Measurements from ENCODE around the gene NUDT2. TPM values are rescaled to one million over a fixed set of nuclear protein-coding genes. Genes with fewer than 3 reads are reported as not detected.

Gene NUDT2
- total RNA-seq, 2 donors from 2014 or later: 25.6 to 28.4 TPM

DNA sequence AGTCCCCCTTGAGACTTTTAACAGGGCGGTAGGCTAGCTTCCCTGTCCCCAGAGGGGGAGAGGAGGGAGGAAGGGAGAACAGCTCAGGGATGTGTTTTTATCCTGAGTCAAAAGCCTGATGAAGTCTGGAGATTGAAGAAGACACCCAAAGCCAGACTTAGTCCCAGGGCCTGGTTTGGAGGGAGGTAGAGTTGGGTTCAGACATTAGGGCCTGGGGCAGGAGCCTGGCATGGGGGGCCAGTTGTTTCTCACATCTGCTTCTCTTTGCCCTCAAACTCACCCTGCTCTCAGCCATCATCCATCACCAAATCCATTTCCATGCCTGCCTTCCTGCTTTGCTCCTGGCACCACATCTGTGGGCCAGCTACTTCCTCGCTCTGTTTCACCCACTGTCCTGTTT is 44.4 kb downstream of the NUDT2 start:
- intact Hi-C loops (cut with DNase I): no loop called here
- no peak overlapping the region for H3K9ac ChIP-seq (ENCODE audit: low read depth in 2 of 2, low read length in 2 of 2)
- H3K4me3 ChIP-seq: no peak overlapping the region
- H3K4me1 ChIP-seq: no peaks in the 10 kb centered on the region
- DNase-seq: no peak
- H3K9me3 ChIP-seq: no peaks in the 10 kb centered on the region
- TF ChIP-seq, protein P1, sequence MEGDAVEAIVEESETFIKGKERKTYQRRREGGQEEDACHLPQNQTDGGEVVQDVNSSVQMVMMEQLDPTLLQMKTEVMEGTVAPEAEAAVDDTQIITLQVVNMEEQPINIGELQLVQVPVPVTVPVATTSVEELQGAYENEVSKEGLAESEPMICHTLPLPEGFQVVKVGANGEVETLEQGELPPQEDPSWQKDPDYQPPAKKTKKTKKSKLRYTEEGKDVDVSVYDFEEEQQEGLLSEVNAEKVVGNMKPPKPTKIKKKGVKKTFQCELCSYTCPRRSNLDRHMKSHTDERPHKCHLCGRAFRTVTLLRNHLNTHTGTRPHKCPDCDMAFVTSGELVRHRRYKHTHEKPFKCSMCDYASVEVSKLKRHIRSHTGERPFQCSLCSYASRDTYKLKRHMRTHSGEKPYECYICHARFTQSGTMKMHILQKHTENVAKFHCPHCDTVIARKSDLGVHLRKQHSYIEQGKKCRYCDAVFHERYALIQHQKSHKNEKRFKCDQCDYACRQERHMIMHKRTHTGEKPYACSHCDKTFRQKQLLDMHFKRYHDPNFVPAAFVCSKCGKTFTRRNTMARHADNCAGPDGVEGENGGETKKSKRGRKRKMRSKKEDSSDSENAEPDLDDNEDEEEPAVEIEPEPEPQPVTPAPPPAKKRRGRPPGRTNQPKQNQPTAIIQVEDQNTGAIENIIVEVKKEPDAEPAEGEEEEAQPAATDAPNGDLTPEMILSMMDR (IDR thresholded peaks at IDR 0.05): no peak
- no peak overlapping the region for H3K27ac ChIP-seq
- no peaks in the 10 kb centered on the region for H3K36me3 ChIP-seq
- H3K27me3 ChIP-seq: no peaks in the 10 kb centered on the region

DNA sequence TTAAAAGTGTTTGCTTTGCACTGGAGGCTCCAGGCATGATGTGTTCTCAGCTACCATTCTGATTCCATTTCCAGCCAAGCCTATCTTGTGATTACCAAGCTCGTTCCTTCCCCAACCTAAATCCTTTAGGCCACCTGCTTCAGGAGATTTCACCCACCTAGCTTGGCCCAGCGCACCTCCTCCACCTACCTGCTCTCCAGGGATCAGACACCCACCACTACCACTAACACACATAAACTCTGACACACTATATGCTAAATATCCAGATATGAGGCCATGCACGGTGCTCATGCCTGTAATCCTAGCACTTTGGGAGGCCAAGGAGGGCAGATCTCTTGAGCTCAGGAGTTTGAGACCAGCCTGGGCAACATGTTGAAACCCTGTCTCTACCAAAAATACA is 45.0 kb downstream of the NUDT2 start:
- no peaks in the 10 kb centered on the region for H3K27me3 ChIP-seq
- no peaks in the 10 kb centered on the region for H3K4me1 ChIP-seq
- H3K4me3 ChIP-seq: no peak overlapping the region
- no peak for DNase-seq
- intact Hi-C loops (cut with DNase I): no loop called here
- H3K9ac ChIP-seq (ENCODE audit: low read depth in 2 of 2, low read length in 2 of 2): no peak overlapping the region
- TF ChIP-seq, protein P1 (IDR thresholded peaks at IDR 0.05): no peak
- H3K27ac ChIP-seq: peak overlapping the region; percentile 94
- no peaks in the 10 kb centered on the region for H3K36me3 ChIP-seq
- no peaks in the 10 kb centered on the region for H3K9me3 ChIP-seq

DNA sequence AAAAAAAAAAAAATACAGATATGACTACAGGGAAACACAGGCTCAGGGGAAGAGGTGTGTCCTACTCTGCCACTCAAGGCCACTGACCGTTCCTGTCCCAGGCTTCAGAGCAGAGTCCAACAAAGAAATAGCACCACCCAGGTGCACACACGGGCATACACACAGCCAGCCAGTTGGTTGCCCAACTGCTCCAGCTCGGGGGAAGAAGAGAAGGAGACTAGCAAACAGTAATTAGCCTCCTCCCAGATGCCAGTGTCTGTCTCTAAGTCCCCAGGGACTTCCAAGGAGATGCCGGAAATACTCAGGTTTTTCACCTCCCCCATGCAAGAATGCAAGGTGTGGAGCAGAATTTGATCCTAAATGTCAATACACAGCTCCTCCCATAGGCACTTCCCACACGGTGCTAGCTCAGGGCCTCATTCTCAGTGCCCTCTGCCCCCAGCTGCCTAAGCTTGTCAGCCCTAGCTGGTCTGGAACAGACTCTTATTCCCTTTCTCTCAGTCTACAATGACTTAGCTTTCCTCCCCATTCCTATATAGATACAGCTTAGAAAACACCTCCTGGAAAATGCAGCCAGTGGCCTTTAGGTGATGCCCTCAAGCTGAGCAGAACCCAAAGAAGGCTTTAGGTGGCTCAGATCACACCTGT is 45.7 kb downstream of the NUDT2 start:
- TF ChIP-seq, protein P1 (IDR thresholded peaks at IDR 0.05): no peak
- Histone ChIP-seq H3K9me3 (no peaks in the 10 kb centered on the region), H3K4me3 (peak overlapping the region; percentile 63), H3K27me3 (no peaks in the 10 kb centered on the region), H3K4me1 (peaks cover 2% of the 10 kb centered on the region), H3K27ac (peak overlapping the region; percentile 94), H3K9ac (ENCODE audit: low read depth in 2 of 2, low read length in 2 of 2) (peak overlapping the region; percentile 75 to 97), H3K36me3 (no peaks in the 10 kb centered on the region)
- intact Hi-C loops (cut with DNase I): loop anchor here (5.0 kb wide), 1 partner anchor 118 kb away; no protein-coding TSS in a partner anchor
- peak; percentile 87 for DNase-seq

DNA sequence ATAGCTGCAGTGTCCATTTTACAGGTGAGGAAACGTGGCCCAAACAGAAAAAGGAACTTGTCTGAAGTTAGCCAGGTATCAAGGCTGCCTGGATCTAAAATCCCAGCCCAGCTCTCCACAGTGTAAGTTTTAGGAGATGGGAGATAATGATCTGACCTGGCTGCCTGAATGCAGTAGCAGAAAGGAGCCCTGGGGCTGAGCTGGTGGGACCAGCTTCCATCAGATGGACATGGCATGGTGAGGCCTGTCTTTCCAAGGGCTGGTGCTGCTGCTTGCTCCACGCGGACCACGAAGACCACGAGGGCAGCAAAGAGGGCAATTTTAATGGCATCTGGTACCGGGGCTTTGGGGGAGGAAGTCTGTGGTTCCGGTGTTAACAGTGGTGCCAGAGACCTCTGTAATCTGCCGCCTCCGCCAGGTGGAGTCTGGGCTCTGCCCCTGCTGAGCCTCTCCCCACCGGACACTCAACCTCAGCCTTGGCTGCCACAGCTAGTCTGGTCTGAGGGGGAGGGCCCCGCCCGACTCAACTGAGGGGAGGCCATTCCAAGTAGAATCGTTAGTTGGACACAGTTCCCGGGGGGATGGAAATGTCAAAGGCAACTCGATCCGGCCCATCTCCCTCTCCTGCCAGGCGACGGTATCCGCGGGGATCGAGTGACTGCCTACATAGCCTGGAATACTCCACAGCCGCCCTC is 46.7 kb downstream of the NUDT2 start:
- Histone ChIP-seq H3K9me3 (no peaks in the 10 kb centered on the region), H3K4me1 (peaks cover 8% of the 10 kb centered on the region), H3K27ac (peak overlapping the region; percentile 94), H3K9ac (ENCODE audit: low read depth in 2 of 2, low read length in 2 of 2) (peak overlapping the region; percentile 75 to 97), H3K36me3 (no peaks in the 10 kb centered on the region), H3K4me3 (peak overlapping the region; percentile 63), H3K27me3 (no peaks in the 10 kb centered on the region)
- TF ChIP-seq, protein P1 (IDR thresholded peaks at IDR 0.05): no peak
- DNase-seq: peak; percentile 70
- intact Hi-C loops (cut with DNase I): loop anchor here (5.0 kb wide), 1 partner anchor 119 kb away; no protein-coding TSS in a partner anchor

DNA sequence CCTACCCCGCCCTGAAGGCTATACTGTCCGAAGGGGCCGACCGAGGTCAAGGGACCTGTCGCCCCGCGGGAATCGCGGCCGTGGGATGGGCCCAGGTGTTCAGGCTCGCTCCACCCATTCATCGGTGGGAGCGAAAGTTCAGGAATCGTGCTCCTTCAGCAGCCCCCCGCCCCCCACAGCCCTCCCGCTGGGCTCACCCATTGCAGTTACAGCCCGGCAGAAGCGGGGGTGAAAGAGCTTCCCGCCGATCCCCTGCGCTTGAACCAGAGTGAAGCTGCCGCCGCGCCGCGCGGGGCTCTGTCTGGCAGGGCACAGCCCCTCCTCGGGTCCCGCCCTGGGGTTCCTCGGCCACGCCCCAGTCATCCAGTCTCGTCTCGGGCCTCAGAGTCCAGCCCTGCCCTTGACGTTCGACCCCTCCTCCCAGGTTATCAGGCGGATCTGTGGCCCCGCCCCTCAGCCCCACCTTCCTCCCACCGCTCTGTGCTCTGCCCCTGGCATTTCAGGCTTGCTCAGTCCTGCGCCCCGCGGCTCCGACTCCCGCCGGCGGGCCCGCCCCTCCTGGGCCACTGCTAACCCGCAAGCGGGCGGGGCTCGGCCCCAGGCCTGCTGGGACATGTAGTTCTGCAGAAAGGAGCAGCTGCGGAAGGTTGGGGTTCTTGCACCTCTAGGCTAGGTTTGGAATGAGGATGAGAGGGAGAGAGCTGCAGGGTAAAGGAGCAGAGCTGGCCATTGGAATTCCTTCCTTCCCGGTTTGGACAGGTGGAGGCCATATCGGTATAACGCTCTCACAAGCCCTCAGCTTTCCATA is 47.4 kb downstream of the NUDT2 start, which contains the start of gene MYORG:
Gene MYORG (minus strand): TSS at position 303 of the 808 bp plus-strand sequence. CDS start 3,955 bp downstream, outside the sequence.
- peak; percentile 99 for DNase-seq
- intact Hi-C loops (cut with DNase I): loop anchor here (5.0 kb wide), 1 partner anchor 119 kb away; no protein-coding TSS in a partner anchor

More for the DNA sequence above, 47.4 kb downstream of the NUDT2 start, which contains the start of gene MYORG:
- TF ChIP-seq, protein P1 (IDR thresholded peaks at IDR 0.05): no peak
- H3K4me3 ChIP-seq: peak within 1 kb of the TSS; percentile 63
- no peaks in the 10 kb centered on the region for H3K9me3 ChIP-seq
- H3K27me3 ChIP-seq: no peaks in the 10 kb centered on the region
- no peaks in the 10 kb centered on the region for H3K36me3 ChIP-seq
- H3K27ac ChIP-seq: peak within 1 kb of the TSS; percentile 94
- H3K9ac ChIP-seq (ENCODE audit: low read depth in 2 of 2, low read length in 2 of 2): peak within 1 kb of the TSS; percentile 75 to 97
- H3K4me1 ChIP-seq: peaks cover 8% of the 10 kb centered on the region
